Activated CD8-positive, alpha-beta memory T cell treated with anti-CD3 and anti-CD28 coated beads, Interleukin-2, amount 50 U/mL, for 24 hours (primary cell): ENCODE results near the gene MEX3C.

Source experiments
- DNase-seq: peaks from one replicate; pipeline ENCODE4 v3.0.0-alpha.2; 2020; ENCODE audit errors: extremely low read depth

MEX3C gene

GRCh38 chr18:51191128-51191717, 6.3 kb downstream of the MEX3C start:
- no peak for DNase-seq

- DNase-seq: no peak
Observed at GRCh38 chr18:51190000-51190399, 7.5 kb downstream of the MEX3C start.

- no peak for DNase-seq
Observed at GRCh38 chr18:51188024-51188701, 9.3 kb downstream of the MEX3C start.

- no peak for DNase-seq
Observed at GRCh38 chr18:51185075-51185474, 12.4 kb downstream of the MEX3C start.

- no peak for DNase-seq
Observed at GRCh38 chr18:51184091-51184457, 13.4 kb downstream of the MEX3C start.

- no peak for DNase-seq
Observed at GRCh38 chr18:51183372-51184090, 13.9 kb downstream of the MEX3C start.

GRCh38 chr18:51182824-51183223, 14.7 kb downstream of the MEX3C start:
- no peak for DNase-seq

- no peak for DNase-seq
Observed at GRCh38 chr18:51171625-51172259, 25.7 kb downstream of the MEX3C start.

- DNase-seq: no peak
Observed at GRCh38 chr18:51171223-51171622, 26.3 kb downstream of the MEX3C start.

GRCh38 chr18:51170664-51171063, 26.8 kb downstream of the MEX3C start:
- no peak for DNase-seq

GRCh38 chr18:51169731-51170130, 27.8 kb downstream of the MEX3C start:
- DNase-seq: no peak

GRCh38 chr18:51168960-51169662, 28.4 kb downstream of the MEX3C start:
- DNase-seq: no peak

- no peak for DNase-seq
Observed at GRCh38 chr18:51168026-51168742, 29.3 kb downstream of the MEX3C start.

GRCh38 chr18:51165296-51165695, 32.2 kb downstream of the MEX3C start:
- DNase-seq: no peak

GRCh38 chr18:51164761-51165281, 32.7 kb downstream of the MEX3C start:
- DNase-seq: no peak

- no peak for DNase-seq
Observed at GRCh38 chr18:51164342-51164741, 33.1 kb downstream of the MEX3C start.

- no peak for DNase-seq
Observed at GRCh38 chr18:51163543-51163942, 33.9 kb downstream of the MEX3C start.

- no peak for DNase-seq
Observed at GRCh38 chr18:51162617-51163016, 34.9 kb downstream of the MEX3C start.

GRCh38 chr18:51160646-51161045, 36.8 kb downstream of the MEX3C start:
- no peak for DNase-seq

GRCh38 chr18:51157215-51157614, 40.3 kb downstream of the MEX3C start:
- DNase-seq: no peak

- no peak for DNase-seq
Observed at GRCh38 chr18:51154431-51155063, 42.9 kb downstream of the MEX3C start.
